Large intestine (tissue), 3 donors: Measurements from ENCODE around the gene HOXC12. TPM values are rescaled to one million over a fixed set of nuclear protein-coding genes. Genes with fewer than 3 reads are reported as not detected.

ENCODE experiments used
- DNase-seq, 2 donors: peaks; one replicate each; pipeline versions ENCODE4 v3.0.0 to v3.0.0-alpha.2; 2013
- H3K27ac ChIP-seq: one replicate; pipeline ENCODE4 v1.5.1; 2013; ENCODE audit warnings: low read length
- H3K27me3 ChIP-seq: 2 replicates; pipeline ENCODE4 v1.6.1; 2013; ENCODE audit warnings: low read length; ENCODE audit not compliant: control insufficient read depth, insufficient read depth
- H3K36me3 ChIP-seq: 2 replicates; pipeline ENCODE4 v1.6.1; 2013; ENCODE audit warnings: low read length; ENCODE audit not compliant: control insufficient read depth, insufficient read depth
- H3K4me1 ChIP-seq: one replicate; pipeline ENCODE4 v1.6.1; 2013; ENCODE audit warnings: low read length; ENCODE audit not compliant: control insufficient read depth, insufficient read depth
- H3K4me3 ChIP-seq: one replicate; pipeline ENCODE4 v1.5.1; 2013; ENCODE audit warnings: low read length
- H3K9me3 ChIP-seq: one replicate; pipeline ENCODE4 v1.6.1; 2013; ENCODE audit warnings: mild to moderate bottlenecking, low read depth, low read length, moderate library complexity; ENCODE audit not compliant: control insufficient read depth
- WGBS: methylation state at CpG from one replicate; pipeline ENCODE4 v1.1.5; 2013; ENCODE audit warnings: low lambda C conversion rate; ENCODE audit not compliant: insufficient coverage; 5-methylcytosine and 5-hydroxymethylcytosine counted together
- polyA plus RNA-seq: library from polyadenylated mRNA; unstranded; fragments of 120-200 nt; gene quantifications from one replicate; pipeline ENCODE4 v1.2.1, GENCODE V29; 2013

The HOXC12 gene
- polyA plus RNA-seq, 1 donor = not detected

- 20% methylated on average over 1 of the region's 5 CpGs for WGBS
- Histone ChIP-seq H3K9me3 (peaks cover 5% of the 10 kb centered on the region), H3K27me3 (peaks cover 98% of the 10 kb centered on the region), H3K4me1 (no peaks in the 10 kb centered on the region), H3K36me3 (no peaks in the 10 kb centered on the region), H3K4me3 (no peak overlapping the region), H3K27ac (no peak overlapping the region)
- DNase-seq = no peak
These were observed 13.0 kb upstream of the HOXC12 start for GRCh38 chr12:53941750-53942149.

DNA sequence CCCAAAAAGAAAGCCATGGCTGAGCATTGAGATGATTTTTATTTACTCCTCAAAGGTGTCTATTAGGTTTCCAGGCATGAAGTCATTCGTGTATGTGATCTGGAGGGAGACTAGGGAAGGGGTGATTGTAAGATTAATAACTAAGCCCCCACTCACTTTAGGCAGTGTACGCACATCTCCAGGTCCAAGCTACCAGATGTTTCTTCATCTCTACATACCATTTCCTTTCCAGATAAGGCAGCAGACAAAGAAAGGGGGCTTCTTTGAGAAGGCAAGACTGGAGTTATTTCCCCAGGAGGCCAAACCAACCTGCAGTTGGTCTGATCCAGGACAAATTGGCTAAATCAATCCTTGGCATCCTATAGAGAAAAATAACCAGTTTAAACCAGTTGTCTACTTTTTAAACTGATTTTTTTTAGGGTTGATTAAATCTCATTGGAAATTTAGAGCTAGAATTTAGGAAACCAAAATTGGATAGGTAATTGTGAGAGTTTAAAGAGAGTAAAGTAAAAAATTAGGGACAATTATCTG, 12.2 kb upstream of the HOXC12 start:
- H3K36me3 ChIP-seq = no peaks in the 10 kb centered on the region
- no CpG with 5 or more reads among the region's 2 CpGs for WGBS
- H3K9me3 ChIP-seq = peaks cover 5% of the 10 kb centered on the region
- H3K27me3 ChIP-seq = peaks cover 97% of the 10 kb centered on the region
- no peaks in the 10 kb centered on the region for H3K4me1 ChIP-seq
- H3K27ac ChIP-seq = no peak overlapping the region
- no peak for DNase-seq
- no peak overlapping the region for H3K4me3 ChIP-seq

GRCh38 chr12:53944209-53944608, 10.5 kb upstream of the HOXC12 start:
- Histone ChIP-seq H3K27me3 (peaks cover 97% of the 10 kb centered on the region), H3K36me3 (no peaks in the 10 kb centered on the region), H3K4me1 (no peaks in the 10 kb centered on the region), H3K27ac (no peak overlapping the region), H3K9me3 (no peaks in the 10 kb centered on the region), H3K4me3 (no peak overlapping the region)
- DNase-seq = no peak
- WGBS = no CpG with 5 or more reads among the region's 4 CpGs

DNA sequence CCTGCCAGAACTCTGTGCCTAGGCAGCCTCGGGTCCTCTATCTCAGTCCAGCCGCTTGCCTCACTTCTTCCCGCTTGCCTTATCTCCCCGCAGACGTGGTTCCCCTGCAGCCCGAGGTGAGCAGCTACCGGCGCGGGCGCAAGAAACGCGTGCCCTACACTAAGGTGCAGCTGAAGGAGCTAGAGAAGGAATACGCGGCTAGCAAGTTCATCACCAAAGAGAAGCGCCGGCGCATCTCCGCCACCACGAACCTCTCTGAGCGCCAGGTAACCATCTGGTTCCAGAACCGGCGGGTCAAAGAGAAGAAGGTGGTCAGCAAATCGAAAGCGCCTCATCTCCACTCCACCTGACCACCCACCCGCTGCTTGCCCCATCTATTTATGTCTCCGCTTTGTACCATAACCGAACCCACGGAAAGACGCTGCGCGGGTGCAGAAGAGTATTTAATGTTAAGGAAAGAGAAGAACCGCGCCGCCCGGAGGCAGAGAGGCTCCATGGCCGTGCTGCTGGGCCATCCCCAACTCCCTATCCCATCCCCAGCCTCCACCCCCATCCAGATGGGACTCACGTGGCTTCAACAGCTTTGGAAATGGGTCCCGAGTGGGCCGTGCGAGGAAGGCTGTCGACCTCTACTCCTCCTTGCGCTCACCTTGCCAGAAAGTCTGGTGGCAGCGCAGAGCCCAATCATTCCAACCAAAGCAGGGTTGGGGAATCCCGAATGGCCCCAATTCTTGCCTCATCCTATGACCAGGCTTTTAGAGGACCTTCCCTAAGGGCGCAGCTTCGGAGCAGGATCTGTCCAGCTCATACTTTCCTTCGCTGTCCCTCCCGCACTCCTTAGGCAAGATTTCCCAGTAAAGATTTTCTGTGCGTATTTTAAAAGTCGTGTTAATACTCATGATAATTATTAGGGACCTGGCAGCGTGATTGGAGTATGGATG, 9.5 kb upstream of the HOXC12 start:
- Histone ChIP-seq H3K4me3 (no peak overlapping the region), H3K27me3 (peaks cover 97% of the 10 kb centered on the region), H3K27ac (no peak overlapping the region), H3K4me1 (no peaks in the 10 kb centered on the region), H3K9me3 (peaks cover 4% of the 10 kb centered on the region), H3K36me3 (no peaks in the 10 kb centered on the region)
- WGBS = no CpG with 5 or more reads among the region's 51 CpGs
- no peak for DNase-seq

DNA sequence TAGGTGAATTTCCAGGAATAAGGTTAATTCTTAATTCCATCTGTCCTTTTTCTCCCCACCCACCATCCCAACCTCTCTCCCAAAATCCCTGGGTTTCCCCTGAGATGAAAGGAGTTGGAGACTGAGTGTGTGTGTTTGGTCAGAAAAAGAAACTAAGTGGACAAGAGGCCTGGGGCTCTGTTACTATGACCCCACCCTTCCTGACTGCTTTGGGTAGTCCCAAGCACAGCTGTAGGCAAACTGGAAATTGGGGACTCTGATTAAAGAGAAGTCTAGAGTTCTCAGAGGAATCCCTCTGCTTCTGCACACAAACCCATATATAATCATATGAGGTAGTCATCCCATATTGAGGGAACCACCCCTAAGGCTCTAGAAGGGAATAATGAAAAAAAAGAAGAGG, 7.0 kb upstream of the HOXC12 start:
- no peak for DNase-seq
- no peak overlapping the region for H3K4me3 ChIP-seq
- H3K4me1 ChIP-seq = no peaks in the 10 kb centered on the region
- no peaks in the 10 kb centered on the region for H3K36me3 ChIP-seq
- peaks cover 98% of the 10 kb centered on the region for H3K27me3 ChIP-seq
- peaks cover 8% of the 10 kb centered on the region for H3K9me3 ChIP-seq
- H3K27ac ChIP-seq = no peak overlapping the region

DNA sequence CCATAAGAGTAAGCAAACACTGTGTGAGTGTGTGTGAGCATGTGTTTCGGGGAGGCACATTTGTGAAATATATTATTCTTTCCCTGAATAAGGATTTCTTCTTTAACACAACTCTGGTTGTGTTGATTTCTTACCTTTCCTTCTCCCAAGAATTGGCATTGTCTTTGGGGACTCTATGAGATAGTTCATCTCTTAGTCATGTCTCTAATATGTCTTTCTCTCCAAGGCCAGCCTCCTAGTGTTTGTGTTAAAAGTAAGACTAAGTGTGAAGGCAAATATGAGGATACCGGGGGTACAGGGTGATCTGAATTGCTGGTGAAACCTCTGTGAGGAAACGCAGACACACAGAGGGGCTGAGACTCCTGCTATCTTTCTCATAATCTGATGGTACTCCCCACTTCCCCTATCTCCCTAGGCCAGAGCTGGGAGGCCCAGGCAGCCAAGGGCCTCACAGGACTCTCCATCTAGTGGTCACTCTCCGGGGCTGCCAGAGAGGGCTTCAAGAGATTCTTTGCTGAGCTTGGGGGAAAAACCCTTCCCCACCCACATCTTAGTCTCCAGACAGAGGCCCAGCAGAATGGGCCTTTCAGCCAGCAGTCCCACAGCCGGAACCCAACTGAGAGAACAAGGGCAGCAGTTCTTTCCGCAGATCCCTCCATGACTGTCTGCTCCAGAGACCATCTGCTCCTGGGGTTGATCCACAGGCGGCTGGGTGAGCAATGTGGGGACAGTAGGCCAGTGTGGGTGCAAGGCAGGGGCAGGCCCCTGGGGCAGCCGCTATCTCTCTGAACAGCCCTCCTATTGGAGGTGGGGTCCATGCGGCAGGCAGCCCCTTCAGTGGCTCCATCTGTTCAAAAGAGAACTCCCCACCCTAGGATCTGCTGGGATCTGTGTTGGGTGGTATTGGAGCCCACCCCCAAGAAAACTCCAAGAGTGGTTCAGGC, 5.8 kb upstream of the HOXC12 start:
- peaks cover 99% of the 10 kb centered on the region for H3K27me3 ChIP-seq
- no peaks in the 10 kb centered on the region for H3K4me1 ChIP-seq
- H3K9me3 ChIP-seq = peaks cover 11% of the 10 kb centered on the region
- no peak overlapping the region for H3K4me3 ChIP-seq
- H3K27ac ChIP-seq = no peak overlapping the region
- DNase-seq = no peak
- 74% methylated on average over 2 of the region's 9 CpGs for WGBS
- no peaks in the 10 kb centered on the region for H3K36me3 ChIP-seq

DNA sequence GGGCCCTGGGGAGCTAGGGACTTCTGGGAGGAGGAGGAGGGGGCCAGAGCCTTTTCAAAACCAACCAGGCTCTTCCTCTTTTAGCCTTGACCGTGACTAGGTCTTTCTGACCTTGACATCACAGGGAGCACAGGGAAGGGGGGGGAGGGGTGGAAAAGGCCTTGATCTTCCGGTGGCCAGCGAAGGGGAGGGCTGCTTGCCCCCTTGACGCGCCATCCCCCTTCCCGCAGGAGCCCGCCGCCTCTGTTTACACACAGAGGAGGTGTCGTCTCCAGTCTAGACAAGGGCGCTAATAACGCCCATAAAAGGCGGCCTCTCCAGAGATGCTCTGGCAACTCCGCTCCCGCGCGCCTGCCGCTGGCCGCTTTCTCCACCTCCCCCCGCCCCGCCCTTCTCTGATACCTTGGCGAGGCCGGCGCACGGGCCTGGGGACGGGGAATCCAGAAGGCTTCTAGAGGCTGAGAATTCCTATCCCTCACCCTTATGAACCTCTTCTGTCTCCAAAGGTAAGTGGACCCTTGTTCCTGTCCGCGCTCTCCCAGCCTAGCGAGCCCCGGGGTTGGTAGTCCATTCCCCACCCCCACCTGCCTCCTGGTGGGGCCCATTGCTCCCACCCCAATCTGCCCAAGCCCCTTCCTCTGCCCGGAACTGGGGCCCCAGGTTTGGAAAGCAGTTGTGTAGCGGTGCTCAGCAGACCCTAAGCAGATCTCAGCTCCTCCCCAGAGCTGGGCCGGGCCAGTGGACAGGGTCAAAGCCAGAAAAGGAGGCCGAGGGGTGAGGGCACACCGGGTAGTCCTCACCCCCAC, 4.9 kb upstream of the HOXC12 start:
- WGBS = no CpG with 5 or more reads among the region's 34 CpGs
- Histone ChIP-seq H3K9me3 (peaks cover 14% of the 10 kb centered on the region), H3K36me3 (no peaks in the 10 kb centered on the region), H3K4me1 (no peaks in the 10 kb centered on the region), H3K27me3 (peaks cover 99% of the 10 kb centered on the region), H3K27ac (no peak overlapping the region), H3K4me3 (no peak overlapping the region)
- no peak for DNase-seq

- Histone ChIP-seq H3K27ac (no peak overlapping the region), H3K4me3 (no peak overlapping the region), H3K9me3 (peaks cover 18% of the 10 kb centered on the region), H3K27me3 (peaks cover 98% of the 10 kb centered on the region), H3K4me1 (no peaks in the 10 kb centered on the region), H3K36me3 (no peaks in the 10 kb centered on the region)
- no CpG with 5 or more reads among the region's 10 CpGs for WGBS
- DNase-seq = no peak
These were observed 4.3 kb upstream of the HOXC12 start for GRCh38 chr12:53950437-53950773.

DNA sequence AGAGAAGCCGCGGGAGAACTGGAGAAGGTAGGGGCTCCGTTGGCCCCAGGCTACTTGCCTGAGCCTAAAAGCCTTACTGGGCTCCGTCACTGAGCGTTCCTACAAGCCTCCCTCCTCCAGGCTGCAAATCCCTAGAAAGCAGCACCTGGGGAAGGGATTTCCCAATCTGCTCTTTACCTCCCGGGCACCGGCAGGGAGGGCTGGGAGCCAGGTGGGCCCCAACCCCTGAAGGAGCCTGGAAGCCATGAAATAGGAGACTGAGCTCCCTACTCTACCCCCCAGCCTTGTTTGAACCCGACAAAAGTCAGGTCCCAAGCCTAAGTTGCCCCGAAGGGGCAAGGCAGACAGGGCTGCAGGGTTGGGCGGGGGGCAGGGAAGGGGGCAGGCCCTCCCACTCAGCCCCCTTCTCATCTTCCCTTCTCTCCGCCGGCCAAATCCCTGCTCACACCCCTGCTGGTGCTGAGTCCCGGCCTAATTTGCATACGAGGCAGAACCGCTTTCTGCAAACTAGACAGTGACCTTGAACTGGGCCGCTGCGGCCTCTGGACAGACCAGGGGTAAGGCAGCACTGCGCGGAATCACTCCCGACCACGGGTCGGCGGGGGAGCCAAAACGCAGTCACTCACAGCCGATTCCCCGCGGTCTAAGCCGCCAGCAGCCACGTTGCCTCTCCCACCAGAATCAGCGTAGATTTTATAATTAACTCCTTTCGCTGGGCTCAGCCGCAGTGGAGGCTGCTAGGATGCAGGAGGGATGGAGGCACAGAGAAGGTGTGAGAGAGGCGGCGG, 3.7 kb upstream of the HOXC12 start:
- Histone ChIP-seq H3K36me3 (no peaks in the 10 kb centered on the region), H3K4me3 (no peak overlapping the region), H3K4me1 (no peaks in the 10 kb centered on the region), H3K9me3 (peaks cover 20% of the 10 kb centered on the region), H3K27me3 (peaks cover 98% of the 10 kb centered on the region), H3K27ac (no peak overlapping the region)
- WGBS = no CpG with 5 or more reads among the region's 34 CpGs
- DNase-seq = no peak
